HG02798 (cell line): Measurements from ENCODE around the gene VSNL1.

Experiments
- ATAC-seq: cut with Tn5 transposase; IDR thresholded peaks from one replicate; pipeline ENCODE4 v1.9.1; 2021; ENCODE audit warnings: mild to moderate bottlenecking; ENCODE audit not compliant: unreplicated experiment, poor library complexity

Gene VSNL1

GRCh38 chr2:17578466-17578928 is 38.0 kb downstream of the VSNL1 start:
- peak; percentile 50 for ATAC-seq

- no peak for ATAC-seq
Observed at GRCh38 chr2:17579605-17580318, 39.3 kb downstream of the VSNL1 start.

- ATAC-seq = no peak
Observed at GRCh38 chr2:17580319-17580715, 39.8 kb downstream of the VSNL1 start.

- no peak for ATAC-seq
Observed at GRCh38 chr2:17581831-17582230, 41.3 kb downstream of the VSNL1 start.

DNA sequence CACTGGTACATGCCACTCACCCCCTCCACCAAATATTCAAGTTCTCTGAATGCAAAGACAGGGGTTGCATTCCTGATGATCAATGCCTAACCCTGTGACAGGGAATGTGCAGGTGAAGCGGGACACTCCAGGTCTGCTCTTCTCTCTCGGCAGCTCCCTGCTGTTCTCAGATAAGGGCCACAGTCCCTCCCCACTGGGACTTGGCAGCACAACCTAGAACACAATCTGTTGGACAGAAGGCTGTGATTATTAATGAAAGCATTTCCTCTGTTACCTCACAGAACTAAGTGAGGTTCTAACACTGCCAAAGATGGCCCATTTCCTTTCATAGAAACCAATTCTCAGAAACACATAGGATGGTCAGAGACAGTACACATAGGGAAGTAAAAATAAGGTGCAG is 42.7 kb downstream of the VSNL1 start:
- ATAC-seq = no peak

GRCh38 chr2:17583646-17584045 is 43.1 kb downstream of the VSNL1 start:
- no peak for ATAC-seq

GRCh38 chr2:17584689-17585088 is 44.2 kb downstream of the VSNL1 start:
- ATAC-seq = no peak

GRCh38 chr2:17587469-17587868 is 47.0 kb downstream of the VSNL1 start:
- no peak for ATAC-seq

DNA sequence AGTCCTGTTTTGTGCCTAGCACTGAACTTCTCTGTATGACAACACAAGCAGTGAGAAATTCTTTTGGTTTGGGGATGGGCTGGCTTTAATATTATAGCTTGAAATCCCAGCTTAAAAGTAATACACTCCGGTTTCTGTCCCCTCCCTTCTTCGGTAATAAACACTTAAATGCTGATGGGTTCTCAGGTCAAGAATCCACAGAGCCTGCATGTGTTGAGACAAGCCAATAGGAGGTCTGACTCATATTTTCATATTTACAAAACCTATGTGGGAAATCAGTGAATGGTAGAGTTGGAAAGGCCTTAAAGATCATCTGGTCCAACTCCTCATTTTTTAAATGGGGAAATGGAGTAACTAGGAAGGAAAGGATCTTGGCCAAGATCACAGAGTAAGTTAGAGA is 47.5 kb downstream of the VSNL1 start:
- ATAC-seq = no peak

GRCh38 chr2:17589406-17590035 is 49.0 kb downstream of the VSNL1 start:
- ATAC-seq = no peak

DNA sequence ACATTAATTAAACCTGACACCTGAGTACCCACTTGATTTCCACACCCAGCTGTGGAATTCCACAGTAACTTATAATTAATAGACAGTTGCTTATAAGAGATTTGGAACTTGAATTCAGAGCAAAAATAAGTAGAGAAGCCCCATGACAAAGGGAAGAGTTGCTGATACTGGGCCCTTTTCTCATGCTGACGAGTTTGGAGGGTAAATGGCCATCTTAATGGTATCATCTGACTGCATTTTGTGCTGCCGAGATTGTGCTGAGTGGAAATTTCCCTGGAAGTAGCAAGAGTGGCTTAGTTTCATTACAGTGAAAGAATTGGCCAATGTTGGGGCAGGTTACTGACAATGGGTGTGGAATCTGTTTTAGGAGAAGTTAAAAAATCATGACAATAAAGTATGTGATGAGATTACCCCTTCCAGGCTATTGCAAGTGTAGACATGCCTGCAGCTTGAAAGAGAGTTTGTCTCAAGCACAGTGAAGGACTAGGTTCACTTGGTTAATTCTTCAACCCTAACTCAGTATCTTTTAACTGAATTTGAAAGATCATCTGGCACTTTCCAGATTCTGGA is 49.9 kb downstream of the VSNL1 start:
- ATAC-seq = no peak

DNA sequence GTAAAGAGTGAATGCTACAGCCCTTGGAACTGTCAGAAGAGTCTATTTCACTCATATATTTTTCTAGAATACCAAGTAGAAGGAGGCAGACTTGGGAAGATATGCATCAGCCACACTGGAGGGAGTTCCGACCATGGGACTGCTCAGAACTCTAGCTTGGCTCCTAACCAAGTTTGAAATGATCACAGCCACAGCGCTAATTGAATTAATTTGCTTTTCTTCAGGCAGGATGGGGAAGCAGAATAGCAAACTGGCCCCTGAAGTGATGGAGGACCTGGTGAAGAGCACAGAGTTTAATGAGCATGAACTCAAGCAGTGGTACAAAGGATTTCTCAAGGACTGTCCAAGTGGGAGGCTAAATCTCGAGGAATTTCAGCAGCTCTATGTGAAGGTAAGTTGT is 51.4 kb downstream of the VSNL1 start:
- no peak for ATAC-seq

GRCh38 chr2:17592731-17593409 is 52.4 kb downstream of the VSNL1 start:
- no peak for ATAC-seq

DNA sequence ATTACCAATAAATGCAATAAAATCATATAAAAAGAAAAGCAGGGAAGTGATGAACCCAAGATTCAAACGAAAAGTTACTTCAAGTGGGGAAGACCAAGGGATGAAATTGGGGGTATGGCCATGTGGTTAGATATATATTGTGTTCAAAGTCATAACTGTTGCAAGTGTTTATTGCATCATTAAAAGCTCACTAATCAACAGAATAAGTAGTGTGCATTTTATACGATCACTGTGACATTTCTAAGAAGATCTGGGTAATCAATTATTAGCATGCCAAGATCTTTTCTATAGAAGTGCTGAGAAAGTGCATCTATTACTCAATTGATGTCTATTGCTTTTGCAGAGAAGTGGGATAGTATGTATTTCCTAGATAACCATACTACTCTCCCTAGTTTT is 52.9 kb downstream of the VSNL1 start:
- ATAC-seq = no peak

DNA sequence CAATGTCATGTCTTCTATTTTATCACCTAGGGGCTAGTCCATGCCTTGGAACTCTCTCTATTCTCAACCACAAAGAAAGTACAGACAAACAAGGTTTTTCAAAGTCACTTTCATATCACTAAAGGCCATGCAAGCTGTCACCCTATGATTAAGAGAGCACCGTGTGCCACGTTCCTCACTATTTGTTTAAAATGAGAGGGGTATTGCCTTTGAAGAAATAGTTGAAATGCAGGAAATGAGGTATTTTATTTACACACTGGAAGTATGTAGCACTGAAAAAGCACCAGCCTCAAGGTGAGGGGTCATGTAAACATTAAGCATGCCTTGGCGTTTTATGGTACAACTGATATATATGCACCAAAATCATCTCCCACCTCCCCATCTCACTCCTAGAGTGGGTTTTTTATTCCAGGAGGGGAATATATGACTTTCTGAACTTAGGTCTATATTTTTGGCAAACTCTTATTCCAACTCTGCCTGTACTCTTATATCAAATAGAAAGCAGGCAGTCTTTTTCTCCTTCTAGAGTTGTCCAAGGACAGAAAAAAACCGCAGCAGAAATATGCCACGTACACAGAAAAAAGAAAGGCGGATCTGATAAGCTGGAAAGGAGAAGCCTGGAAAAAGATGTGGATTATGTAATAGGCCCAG is 53.5 kb downstream of the VSNL1 start:
- no peak for ATAC-seq

- ATAC-seq = no peak
Observed at GRCh38 chr2:17594533-17595401, 54.3 kb downstream of the VSNL1 start.

DNA sequence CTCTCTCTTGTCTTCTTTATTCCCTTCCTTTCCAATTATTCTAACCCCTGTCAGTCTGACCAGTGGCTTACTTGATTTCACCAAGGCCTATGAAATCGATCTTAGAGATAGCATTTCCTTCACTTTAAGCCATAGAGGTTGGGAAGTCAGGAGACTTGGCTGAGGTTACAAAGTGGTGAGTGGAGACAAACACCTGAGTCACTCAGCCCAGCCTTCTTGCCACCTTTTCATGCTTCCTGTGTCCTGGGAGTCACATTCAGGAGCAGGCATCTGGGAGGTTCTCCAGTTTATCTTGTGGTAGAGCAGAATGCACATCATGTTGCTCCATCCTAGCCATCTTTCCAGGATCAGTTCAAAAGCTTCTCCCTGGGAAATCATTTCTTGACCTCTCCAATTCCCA is 59.1 kb downstream of the VSNL1 start:
- ATAC-seq = no peak

DNA sequence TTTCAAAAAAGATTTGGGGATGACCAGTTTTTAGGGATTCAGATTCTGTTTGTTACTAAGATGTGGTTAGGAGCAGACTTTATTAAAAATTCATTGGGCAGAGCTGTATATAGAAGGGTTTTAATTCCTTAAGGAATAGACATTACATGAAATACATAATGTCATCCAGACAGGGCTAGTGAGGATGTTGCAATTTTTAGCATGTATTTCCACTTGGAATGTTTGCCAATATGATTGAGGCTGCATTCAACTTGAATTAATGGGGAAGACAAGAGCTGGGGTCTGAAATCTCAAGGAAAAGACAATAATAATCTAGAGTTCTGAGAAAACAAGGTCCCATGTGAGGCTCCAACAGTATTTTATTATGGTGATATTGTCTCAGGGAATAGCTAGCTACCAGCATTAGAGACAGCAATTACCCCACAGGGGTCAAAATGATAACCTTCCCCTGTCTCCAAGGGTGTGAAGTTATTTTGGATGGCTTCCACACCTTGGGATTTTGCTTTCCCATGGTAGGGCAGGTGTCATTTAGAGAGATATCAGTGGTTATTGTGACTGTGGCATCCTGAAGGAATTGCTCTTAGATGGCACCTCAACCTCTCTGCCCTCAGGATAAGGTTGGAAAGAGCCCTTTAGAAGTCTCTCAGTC is 60.2 kb downstream of the VSNL1 start:
- ATAC-seq = no peak

GRCh38 chr2:17604050-17604449 is 63.6 kb downstream of the VSNL1 start:
- ATAC-seq = no peak
